ENCODE data around the gene DGKH.

DNA sequence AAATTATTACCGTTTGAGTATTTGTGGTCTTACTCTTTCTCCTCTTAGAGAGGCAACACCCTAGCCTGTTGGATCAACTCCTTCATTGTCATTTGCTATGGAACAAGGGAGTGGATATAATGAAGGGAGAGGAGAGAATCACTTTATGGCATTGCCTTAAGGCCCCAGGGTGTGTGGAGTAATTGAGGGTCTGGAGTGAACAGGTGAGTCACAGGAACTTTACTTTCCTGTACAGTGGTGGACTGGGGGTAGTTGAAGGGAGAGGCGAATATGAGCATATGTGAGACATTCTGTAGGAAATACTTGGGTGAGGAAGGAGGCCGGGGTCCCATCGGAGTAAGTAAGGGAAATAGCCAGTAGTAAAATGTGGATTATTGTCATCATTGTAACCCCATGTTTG lies 17.0 kb downstream of the DGKH start:
- TF ChIP-seq, protein P1, sequence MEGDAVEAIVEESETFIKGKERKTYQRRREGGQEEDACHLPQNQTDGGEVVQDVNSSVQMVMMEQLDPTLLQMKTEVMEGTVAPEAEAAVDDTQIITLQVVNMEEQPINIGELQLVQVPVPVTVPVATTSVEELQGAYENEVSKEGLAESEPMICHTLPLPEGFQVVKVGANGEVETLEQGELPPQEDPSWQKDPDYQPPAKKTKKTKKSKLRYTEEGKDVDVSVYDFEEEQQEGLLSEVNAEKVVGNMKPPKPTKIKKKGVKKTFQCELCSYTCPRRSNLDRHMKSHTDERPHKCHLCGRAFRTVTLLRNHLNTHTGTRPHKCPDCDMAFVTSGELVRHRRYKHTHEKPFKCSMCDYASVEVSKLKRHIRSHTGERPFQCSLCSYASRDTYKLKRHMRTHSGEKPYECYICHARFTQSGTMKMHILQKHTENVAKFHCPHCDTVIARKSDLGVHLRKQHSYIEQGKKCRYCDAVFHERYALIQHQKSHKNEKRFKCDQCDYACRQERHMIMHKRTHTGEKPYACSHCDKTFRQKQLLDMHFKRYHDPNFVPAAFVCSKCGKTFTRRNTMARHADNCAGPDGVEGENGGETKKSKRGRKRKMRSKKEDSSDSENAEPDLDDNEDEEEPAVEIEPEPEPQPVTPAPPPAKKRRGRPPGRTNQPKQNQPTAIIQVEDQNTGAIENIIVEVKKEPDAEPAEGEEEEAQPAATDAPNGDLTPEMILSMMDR (conservative IDR thresholded peaks at IDR 0.05 in 1 of 2, IDR thresholded peaks at IDR 0.05 in 1 of 2; ENCODE audit: low read depth in 1 of 2, low read length in 2 of 2): no peak
- no peak for TF ChIP-seq EZH2 (IDR thresholded peaks at IDR 0.05; ENCODE audit: low read length, missing control alignments)

All from fibroblast of lung (primary cell).